ENCODE measurements around the gene FLOT1. TPM values are rescaled to one million over a fixed set of nuclear protein-coding genes. Genes with fewer than 3 reads are reported as not detected.

Gene FLOT1
- total RNA-seq (100 to 1,000 TPM in 1 of 2 donors, 10 to 100 TPM in 1; 69.4 to 106 TPM), polyA plus RNA-seq (ENCODE audit: insufficient read length in 2 of 2) (100 to 1,000 TPM; 208 to 215 TPM)
- long read RNA-seq, donor 1, transcript FLOT1-201 (13 exons, 1,912 nt) = major isoform, 46 of 150 reads
- long read RNA-seq, donor 1, partial matches to known transcripts = 102 of 150 reads
- long read RNA-seq, donor 1, other reads (novel, unspliced or antisense) = 0 of 150 reads
- long read RNA-seq, donor 2, transcript FLOT1-201 (13 exons, 1,912 nt) = major isoform, 17 of 22 reads
- long read RNA-seq, donor 2, partial matches to known transcripts = 5 of 22 reads
- long read RNA-seq, donor 2, other reads (novel, unspliced or antisense) = 0 of 22 reads
- long read RNA-seq, donor 3, transcript FLOT1-201 (13 exons, 1,912 nt) = major isoform, 16 of 23 reads
- long read RNA-seq, donor 3, partial matches to known transcripts = 7 of 23 reads
- long read RNA-seq, donor 3, other reads (novel, unspliced or antisense) = 0 of 23 reads
- long read RNA-seq, donor 4, transcript FLOT1-201 (13 exons, 1,912 nt) = major isoform, 43 of 108 reads
- long read RNA-seq, donor 4, partial matches to known transcripts = 63 of 108 reads
- long read RNA-seq, donor 4, other reads (novel, unspliced or antisense) = 0 of 108 reads

- Histone ChIP-seq H3K27ac (ENCODE audit: low read depth, low read length) (peak within 1 kb of the TSS; percentile 90), H3K4me3 (ENCODE audit: low read depth, low read length) (peak within 1 kb of the TSS; percentile 84), H3K9me3 (ENCODE audit: control insufficient read depth, insufficient read depth, low read length) (no peaks in the 10 kb centered on the region), H3K4me1 (ENCODE audit: control insufficient read depth, insufficient read depth, low read length) (peaks cover 43% of the 10 kb centered on the region), H3K27me3 (ENCODE audit: control insufficient read depth, insufficient read depth, low read length) (no peaks in the 10 kb centered on the region), H3K36me3 (ENCODE audit: control insufficient read depth, insufficient read depth, low read length) (peaks cover 27% of the 10 kb centered on the region)
- DNase-seq (ENCODE audit: low read depth in 4 of 6, low spot score in 6 of 6) = peak in 5 of 6 donors; percentile 54 to 94 (median 76)
- WGBS (ENCODE audit: insufficient coverage) = 0% methylated on average over 66 of the region's 66 CpGs
Measured at GRCh38 chr6:30742316-30743098, at the start of gene FLOT1. Gene FLOT1, minus strand, starts transcription at chr6:30742687. Its CDS starts 498 bp downstream, at chr6:30742189.

- H3K27me3 ChIP-seq (ENCODE audit: control insufficient read depth, insufficient read depth, low read length) = no peaks in the 10 kb centered on the region
- H3K4me3 ChIP-seq (ENCODE audit: low read depth, low read length) = no peak overlapping the region
- 81% methylated on average over 4 of the region's 4 CpGs for WGBS (ENCODE audit: insufficient coverage)
Measured at GRCh38 chr6:30790724-30791383, 48.4 kb upstream of the FLOT1 start.

DNA sequence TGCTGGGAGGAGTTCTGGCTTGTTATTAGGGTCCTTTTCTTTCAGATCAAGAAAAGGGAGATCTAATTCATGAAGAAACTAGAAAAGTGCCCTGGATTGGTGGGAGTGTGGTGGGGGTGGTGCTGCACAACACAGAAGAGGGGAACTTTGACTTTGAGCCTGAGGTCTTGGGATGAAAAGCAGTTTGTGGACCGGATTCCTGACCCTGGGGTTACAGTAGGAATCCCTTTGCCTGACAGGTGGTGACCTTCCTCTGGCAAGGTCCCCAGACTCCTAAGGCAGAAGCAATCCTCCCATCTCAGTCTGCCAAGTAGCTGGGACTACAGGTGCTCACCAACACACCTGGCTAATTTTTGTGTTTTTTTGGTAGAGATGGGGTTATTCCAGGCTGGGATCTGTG is 47.1 kb upstream of the FLOT1 start:
- Histone ChIP-seq H3K36me3 (ENCODE audit: control insufficient read depth, insufficient read depth, low read length) (no peaks in the 10 kb centered on the region), H3K4me3 (ENCODE audit: low read depth, low read length) (no peak overlapping the region), H3K4me1 (ENCODE audit: control insufficient read depth, insufficient read depth, low read length) (peaks cover 5% of the 10 kb centered on the region), H3K27me3 (ENCODE audit: control insufficient read depth, insufficient read depth, low read length) (no peaks in the 10 kb centered on the region), H3K9me3 (ENCODE audit: control insufficient read depth, insufficient read depth, low read length) (no peaks in the 10 kb centered on the region), H3K27ac (ENCODE audit: low read depth, low read length) (no peak overlapping the region)
- no CpG with 5 or more reads among the region's 1 CpG for WGBS (ENCODE audit: insufficient coverage)
- DNase-seq (ENCODE audit: low read depth in 4 of 6, low spot score in 6 of 6) = no peak

More at GRCh38 chr6:30790724-30791383, 48.4 kb upstream of the FLOT1 start:
- DNase-seq (ENCODE audit: low read depth in 4 of 6, low spot score in 6 of 6) = no peak
- H3K4me1 ChIP-seq (ENCODE audit: control insufficient read depth, insufficient read depth, low read length) = peaks cover 5% of the 10 kb centered on the region
- H3K36me3 ChIP-seq (ENCODE audit: control insufficient read depth, insufficient read depth, low read length) = no peaks in the 10 kb centered on the region
- no peaks in the 10 kb centered on the region for H3K9me3 ChIP-seq (ENCODE audit: control insufficient read depth, insufficient read depth, low read length)
- H3K27ac ChIP-seq (ENCODE audit: low read depth, low read length) = no peak overlapping the region

- Histone ChIP-seq H3K27ac (ENCODE audit: low read depth, low read length) (no peak overlapping the region), H3K36me3 (ENCODE audit: control insufficient read depth, insufficient read depth, low read length) (no peaks in the 10 kb centered on the region), H3K4me1 (ENCODE audit: control insufficient read depth, insufficient read depth, low read length) (peaks cover 4% of the 10 kb centered on the region), H3K4me3 (ENCODE audit: low read depth, low read length) (no peak overlapping the region), H3K9me3 (ENCODE audit: control insufficient read depth, insufficient read depth, low read length) (no peaks in the 10 kb centered on the region), H3K27me3 (ENCODE audit: control insufficient read depth, insufficient read depth, low read length) (no peaks in the 10 kb centered on the region)
- 74% methylated on average over 3 of the region's 5 CpGs for WGBS (ENCODE audit: insufficient coverage)
- DNase-seq (ENCODE audit: low read depth in 4 of 6, low spot score in 6 of 6) = no peak
Measured at GRCh38 chr6:30787954-30788353, 45.5 kb upstream of the FLOT1 start.

DNA sequence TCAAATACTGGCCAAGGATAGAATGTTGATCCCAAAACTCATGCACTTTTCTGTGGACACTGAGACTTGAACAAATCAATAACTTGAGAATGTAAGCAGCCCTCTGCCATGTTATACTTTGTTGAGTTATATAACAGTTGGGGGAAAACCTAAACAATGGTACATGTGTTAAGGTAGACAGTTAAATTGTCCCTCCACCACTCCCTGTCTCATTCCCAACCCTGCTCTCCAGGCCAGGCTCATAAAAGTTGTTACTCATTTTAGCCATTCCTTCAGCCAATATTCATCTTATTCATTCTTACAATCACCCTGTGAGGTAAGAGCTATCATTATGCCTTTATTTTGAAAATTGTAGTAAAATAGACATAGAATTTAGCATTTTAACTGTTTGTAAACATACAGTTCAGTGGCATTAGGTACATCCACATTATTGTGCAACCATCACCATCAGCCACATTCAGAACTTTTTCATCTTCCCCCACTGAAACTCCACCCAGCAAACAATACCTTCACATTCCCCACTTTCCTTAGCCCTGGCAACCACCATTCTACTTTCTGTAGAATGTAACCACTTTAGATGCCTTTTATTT is 40.0 kb upstream of the FLOT1 start:
- H3K9me3 ChIP-seq (ENCODE audit: control insufficient read depth, insufficient read depth, low read length) = no peaks in the 10 kb centered on the region
- no peaks in the 10 kb centered on the region for H3K36me3 ChIP-seq (ENCODE audit: control insufficient read depth, insufficient read depth, low read length)
- H3K27ac ChIP-seq (ENCODE audit: low read depth, low read length) = peak overlapping the region; percentile 92
- no peaks in the 10 kb centered on the region for H3K27me3 ChIP-seq (ENCODE audit: control insufficient read depth, insufficient read depth, low read length)
- H3K4me1 ChIP-seq (ENCODE audit: control insufficient read depth, insufficient read depth, low read length) = peaks cover 29% of the 10 kb centered on the region
- no peak for DNase-seq (ENCODE audit: low read depth in 4 of 6, low spot score in 6 of 6)
- H3K4me3 ChIP-seq (ENCODE audit: low read depth, low read length) = no peak overlapping the region

GRCh38 chr6:30781743-30782424 is 39.4 kb upstream of the FLOT1 start:
- 12% methylated on average over 11 of the region's 13 CpGs for WGBS (ENCODE audit: insufficient coverage)
- H3K4me3 ChIP-seq (ENCODE audit: low read depth, low read length) = peak overlapping the region; percentile 20
- peak overlapping the region; percentile 92 for H3K27ac ChIP-seq (ENCODE audit: low read depth, low read length)
- peak; percentile 86 to 98 (median 92) for DNase-seq (ENCODE audit: low read depth in 4 of 6, low spot score in 6 of 6)
- H3K27me3 ChIP-seq (ENCODE audit: control insufficient read depth, insufficient read depth, low read length) = no peaks in the 10 kb centered on the region
- no peaks in the 10 kb centered on the region for H3K36me3 ChIP-seq (ENCODE audit: control insufficient read depth, insufficient read depth, low read length)
- peaks cover 29% of the 10 kb centered on the region for H3K4me1 ChIP-seq (ENCODE audit: control insufficient read depth, insufficient read depth, low read length)
- H3K9me3 ChIP-seq (ENCODE audit: control insufficient read depth, insufficient read depth, low read length) = no peaks in the 10 kb centered on the region

DNA sequence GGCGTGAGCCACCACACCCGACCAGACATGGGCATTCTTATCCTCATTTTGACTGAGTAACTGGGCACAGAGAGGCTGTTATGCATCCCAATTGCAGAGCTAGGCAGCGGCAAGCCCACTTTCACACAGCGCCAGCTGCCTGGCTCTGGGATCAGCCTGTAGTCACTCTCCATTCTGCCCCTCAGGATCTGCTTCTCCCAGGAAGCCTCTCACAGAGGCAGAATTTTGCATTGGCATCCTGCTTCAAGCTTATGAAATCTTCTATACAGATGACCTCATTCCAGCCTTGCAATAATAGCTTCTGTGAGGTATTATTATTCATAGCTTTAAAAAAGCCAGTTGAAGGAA is 38.9 kb upstream of the FLOT1 start:
- H3K9me3 ChIP-seq (ENCODE audit: control insufficient read depth, insufficient read depth, low read length) = no peaks in the 10 kb centered on the region
- 67% methylated on average over 4 of the region's 4 CpGs for WGBS (ENCODE audit: insufficient coverage)
- H3K4me1 ChIP-seq (ENCODE audit: control insufficient read depth, insufficient read depth, low read length) = peaks cover 29% of the 10 kb centered on the region
- no peaks in the 10 kb centered on the region for H3K36me3 ChIP-seq (ENCODE audit: control insufficient read depth, insufficient read depth, low read length)
- DNase-seq (ENCODE audit: low read depth in 4 of 6, low spot score in 6 of 6) = no peak
- no peaks in the 10 kb centered on the region for H3K27me3 ChIP-seq (ENCODE audit: control insufficient read depth, insufficient read depth, low read length)
- peak overlapping the region; percentile 92 for H3K27ac ChIP-seq (ENCODE audit: low read depth, low read length)
- peak overlapping the region; percentile 20 for H3K4me3 ChIP-seq (ENCODE audit: low read depth, low read length)

DNA sequence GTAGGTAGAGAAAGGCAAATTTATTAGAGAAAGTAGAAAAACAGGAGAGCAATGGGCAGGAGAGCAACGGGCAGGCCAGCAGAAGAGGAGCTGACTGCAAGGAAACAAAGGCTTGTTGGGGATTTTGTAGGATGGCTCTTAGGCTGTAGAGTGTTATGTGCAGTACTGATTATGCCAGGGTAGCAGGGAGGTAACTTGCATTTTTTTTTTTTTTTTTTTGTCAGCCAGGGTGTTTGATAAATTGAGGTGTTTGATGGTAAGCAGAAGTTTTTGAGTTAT is 38.1 kb upstream of the FLOT1 start:
- no peak for DNase-seq (ENCODE audit: low read depth in 4 of 6, low spot score in 6 of 6)
- WGBS (ENCODE audit: insufficient coverage) = 100% methylated on average over 1 of the region's 1 CpG
- Histone ChIP-seq H3K4me3 (ENCODE audit: low read depth, low read length) (no peak overlapping the region), H3K27me3 (ENCODE audit: control insufficient read depth, insufficient read depth, low read length) (no peaks in the 10 kb centered on the region), H3K4me1 (ENCODE audit: control insufficient read depth, insufficient read depth, low read length) (peaks cover 29% of the 10 kb centered on the region), H3K9me3 (ENCODE audit: control insufficient read depth, insufficient read depth, low read length) (no peaks in the 10 kb centered on the region), H3K36me3 (ENCODE audit: control insufficient read depth, insufficient read depth, low read length) (no peaks in the 10 kb centered on the region), H3K27ac (ENCODE audit: low read depth, low read length) (no peak overlapping the region)

Measured in spinal cord (tissue), 10 donors.